ENCODE measurements around the gene AK9.
"Not testable (repeated sequence)": the region's sequence is repeated elsewhere in the genome, so short reads cannot be mapped to it uniquely, and the experiment has no call there.

AK9 gene

GRCh38 chr6:109690737-109691621 lies at the start of gene AK9, which contains the start of gene FIG4:
AK9 (minus strand) TSS chr6:109691202; CDS start chr6:109675745, 15,457 bp downstream.
FIG4 (plus strand) TSS chr6:109691296; CDS start chr6:109691436, 140 bp downstream.
- peak; percentile 92 for DNase-seq
- in situ Hi-C loops (cut with HindIII; ENCODE audit: low pct_ligation_motif_present, low pct_unique_long_range_greater_than_20kb, low sequenced_read_pairs): no loop called here

GRCh38 chr6:109740787-109741186 lies 49.8 kb upstream of the AK9 start:
- no peak for DNase-seq

GRCh38 chr6:109739686-109740085 lies 48.7 kb upstream of the AK9 start:
- no peak for DNase-seq
- in situ Hi-C loops (cut with HindIII; ENCODE audit: low pct_ligation_motif_present, low pct_unique_long_range_greater_than_20kb, low sequenced_read_pairs): no loop called here

More at GRCh38 chr6:109740787-109741186, 49.8 kb upstream of the AK9 start:
- in situ Hi-C loops (cut with HindIII; ENCODE audit: low pct_ligation_motif_present, low pct_unique_long_range_greater_than_20kb, low sequenced_read_pairs): no loop called here

DNA sequence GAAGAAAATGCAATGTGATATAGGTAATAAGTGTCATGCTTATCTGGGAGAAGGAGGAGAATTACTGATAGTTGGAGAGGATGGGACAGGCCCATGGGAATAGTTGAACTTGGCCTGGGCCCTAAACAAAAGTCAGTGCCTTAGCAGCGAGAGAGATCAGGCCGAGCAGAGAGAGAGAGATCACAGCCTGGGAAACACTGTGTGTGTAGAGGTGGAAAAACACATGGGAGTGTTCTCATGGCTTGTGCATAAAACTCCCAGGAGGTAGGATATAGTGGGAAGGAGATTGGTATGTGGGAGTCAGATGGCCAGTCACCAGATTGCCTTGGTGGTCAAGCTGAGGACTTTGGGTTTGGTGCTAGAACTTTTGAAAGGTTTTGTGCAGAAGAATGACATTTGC lies 47.7 kb upstream of the AK9 start:
- in situ Hi-C loops (cut with HindIII; ENCODE audit: low pct_ligation_motif_present, low pct_unique_long_range_greater_than_20kb, low sequenced_read_pairs): no loop called here

GRCh38 chr6:109738255-109738654 lies 47.3 kb upstream of the AK9 start:
- in situ Hi-C loops (cut with HindIII; ENCODE audit: low pct_ligation_motif_present, low pct_unique_long_range_greater_than_20kb, low sequenced_read_pairs): no loop called here
- DNase-seq: no peak

More for the DNA sequence above, 47.7 kb upstream of the AK9 start:
- no peak for DNase-seq

DNA sequence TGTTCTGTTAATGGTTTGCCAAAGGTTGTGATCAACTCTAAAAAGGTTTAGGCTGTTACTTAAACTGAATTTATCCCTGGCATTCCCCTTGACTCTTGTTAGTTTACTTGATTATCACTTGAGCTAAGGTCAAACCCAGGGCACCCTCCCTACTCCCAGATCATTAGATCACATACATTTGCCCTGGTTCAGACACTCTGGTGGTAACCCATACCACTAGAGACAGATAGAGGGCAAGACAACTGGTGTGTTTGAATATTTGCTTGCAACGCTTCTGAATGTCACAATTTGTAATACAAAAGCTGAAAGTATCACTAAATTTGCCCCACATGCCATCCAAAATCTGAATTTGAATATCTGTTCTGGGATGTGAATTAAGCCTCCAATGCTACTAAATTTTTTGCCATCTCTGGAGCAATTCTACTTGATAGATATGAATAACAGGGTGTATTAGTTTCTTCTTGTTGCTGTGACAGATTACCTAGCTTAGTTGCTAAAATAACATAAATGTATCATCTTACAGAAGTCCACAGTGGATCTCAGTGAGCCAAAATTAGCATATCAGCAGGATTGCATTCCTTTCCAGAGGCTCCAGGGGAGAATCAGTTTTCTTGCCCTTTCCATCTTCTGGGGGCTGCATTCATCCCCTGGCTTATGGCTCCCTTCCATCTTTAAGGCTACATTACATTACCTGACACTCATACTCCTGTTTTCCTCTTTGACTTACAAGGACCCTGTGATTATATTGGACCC lies 45.4 kb upstream of the AK9 start:
- no peak for DNase-seq
- in situ Hi-C loops (cut with HindIII; ENCODE audit: low pct_ligation_motif_present, low pct_unique_long_range_greater_than_20kb, low sequenced_read_pairs): no loop called here

DNA sequence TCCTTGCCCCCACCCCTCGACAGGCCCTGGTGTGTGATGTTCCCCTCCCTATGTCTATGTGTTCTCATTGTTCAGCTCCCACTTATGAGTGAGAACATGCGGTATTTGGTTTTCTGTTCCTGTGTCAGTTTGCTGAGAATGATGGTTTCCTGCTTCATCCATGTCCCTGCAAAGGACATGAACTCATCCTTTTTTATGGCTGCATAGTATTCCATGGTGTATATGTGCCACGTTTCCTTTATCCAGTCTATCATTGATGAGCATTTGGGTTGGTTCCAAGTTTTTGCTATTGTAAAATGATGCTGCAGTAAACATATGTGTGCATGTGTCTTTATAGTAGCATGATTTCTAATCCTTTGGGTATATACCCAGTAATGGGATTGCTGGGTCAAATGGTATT lies 34.2 kb upstream of the AK9 start:
- in situ Hi-C loops (cut with HindIII; ENCODE audit: low pct_ligation_motif_present, low pct_unique_long_range_greater_than_20kb, low sequenced_read_pairs); DNase-seq: not testable (repeated sequence)

- DNase-seq: no peak
- in situ Hi-C loops (cut with HindIII; ENCODE audit: low pct_ligation_motif_present, low pct_unique_long_range_greater_than_20kb, low sequenced_read_pairs): loop anchor here (25.0 kb wide), 1 partner anchor 315 kb away; no protein-coding TSS in a partner anchor
Measured at GRCh38 chr6:109722564-109723254, 31.7 kb upstream of the AK9 start.

DNA sequence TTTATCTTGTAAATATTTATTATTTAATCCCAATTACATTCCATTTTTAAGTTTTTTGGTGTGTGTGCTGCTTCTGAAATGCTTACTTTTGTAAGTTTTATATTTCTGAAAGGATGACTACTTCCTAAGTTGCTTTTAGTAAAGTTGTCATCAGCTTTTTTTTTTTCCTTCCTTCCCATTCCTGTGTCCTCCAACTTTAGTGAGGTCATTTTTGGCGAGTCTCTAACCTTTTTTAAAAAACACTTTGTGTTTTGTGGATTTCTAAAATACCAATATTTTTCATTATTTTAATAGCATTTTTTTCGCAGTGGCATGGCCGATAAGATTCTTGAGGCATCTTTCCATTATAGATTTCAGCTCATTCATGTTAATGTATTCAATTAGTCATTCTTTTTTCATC lies 31.0 kb upstream of the AK9 start:
- no peak for DNase-seq
- in situ Hi-C loops (cut with HindIII; ENCODE audit: low pct_ligation_motif_present, low pct_unique_long_range_greater_than_20kb, low sequenced_read_pairs): loop anchor here (25.0 kb wide), 1 partner anchor 315 kb away; no protein-coding TSS in a partner anchor

- in situ Hi-C loops (cut with HindIII; ENCODE audit: low pct_ligation_motif_present, low pct_unique_long_range_greater_than_20kb, low sequenced_read_pairs): loop anchor here (25.0 kb wide), 1 partner anchor 317 kb away; no protein-coding TSS in a partner anchor
Measured at GRCh38 chr6:109720311-109720710, 29.3 kb upstream of the AK9 start.

DNA sequence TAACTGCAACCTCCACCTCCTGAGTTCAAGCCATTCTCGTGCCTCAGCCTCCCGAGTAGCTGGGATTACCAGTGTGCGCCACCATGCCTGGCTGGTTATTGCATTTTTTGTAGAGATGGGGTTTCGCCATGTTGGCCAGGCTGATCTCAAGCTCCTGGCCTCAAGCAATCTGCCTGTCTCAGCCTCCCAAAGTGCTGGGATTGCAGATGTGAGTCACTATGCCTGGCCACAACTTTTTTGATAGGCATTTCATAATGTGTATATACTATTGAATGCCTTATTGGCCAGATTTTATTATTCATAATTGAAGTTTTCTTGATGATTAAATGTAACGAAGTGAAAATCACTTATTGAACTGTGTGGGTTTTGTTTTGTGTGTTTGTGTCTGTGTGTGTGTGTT lies 28.0 kb upstream of the AK9 start:
- in situ Hi-C loops (cut with HindIII; ENCODE audit: low pct_ligation_motif_present, low pct_unique_long_range_greater_than_20kb, low sequenced_read_pairs): loop anchor here (25.0 kb wide), 1 partner anchor 318 kb away; no protein-coding TSS in a partner anchor
- DNase-seq: no peak

More at GRCh38 chr6:109720311-109720710, 29.3 kb upstream of the AK9 start:
- DNase-seq: no peak

DNA sequence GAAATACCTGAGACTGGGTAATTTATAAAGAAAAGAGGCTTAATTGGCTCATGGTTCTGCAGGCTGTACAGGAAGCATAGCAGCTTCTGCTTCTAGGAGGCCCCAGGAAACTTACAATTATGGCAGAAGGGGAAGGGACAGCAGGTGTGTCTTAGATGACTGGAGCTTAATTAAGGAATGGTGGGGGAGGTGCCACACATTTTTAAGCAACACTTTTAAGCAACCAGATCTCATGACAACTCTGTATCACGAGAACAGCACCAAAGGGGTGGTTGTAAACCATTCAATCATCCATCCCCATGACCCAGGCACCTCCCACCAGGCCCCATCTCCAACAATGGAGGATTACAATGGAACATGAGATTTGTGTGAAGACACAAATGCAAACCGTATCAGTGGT lies 27.0 kb upstream of the AK9 start:
- in situ Hi-C loops (cut with HindIII; ENCODE audit: low pct_ligation_motif_present, low pct_unique_long_range_greater_than_20kb, low sequenced_read_pairs): loop anchor here (25.0 kb wide), 1 partner anchor 319 kb away; no protein-coding TSS in a partner anchor
- no peak for DNase-seq

- in situ Hi-C loops (cut with HindIII; ENCODE audit: low pct_ligation_motif_present, low pct_unique_long_range_greater_than_20kb, low sequenced_read_pairs): loop anchor here (25.0 kb wide), 1 partner anchor 322 kb away; no protein-coding TSS in a partner anchor
- no peak for DNase-seq
Measured at GRCh38 chr6:109715616-109716015, 24.6 kb upstream of the AK9 start.

DNA sequence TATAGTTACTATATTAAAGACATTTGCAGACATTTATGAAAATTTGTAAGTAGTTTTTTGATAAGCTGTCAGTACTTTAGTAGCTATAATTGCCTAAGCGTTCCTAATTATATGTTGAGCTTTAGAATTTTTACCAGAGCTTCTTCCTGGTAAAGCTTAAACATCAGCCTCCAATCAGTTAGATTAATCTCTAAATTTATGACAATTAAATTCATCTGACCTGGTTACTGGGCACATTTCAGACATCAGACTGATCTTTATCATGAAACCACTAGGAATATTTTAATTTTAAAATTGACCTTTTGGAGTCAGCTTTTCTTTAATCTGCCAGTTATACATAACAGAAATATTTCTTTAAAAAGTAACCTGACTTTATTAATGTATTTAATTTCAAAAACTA lies 23.6 kb upstream of the AK9 start:
- DNase-seq: no peak
- in situ Hi-C loops (cut with HindIII; ENCODE audit: low pct_ligation_motif_present, low pct_unique_long_range_greater_than_20kb, low sequenced_read_pairs): loop anchor here (25.0 kb wide), 1 partner anchor 323 kb away; no protein-coding TSS in a partner anchor

GRCh38 chr6:109714166-109714565 lies 23.2 kb upstream of the AK9 start:
- no peak for DNase-seq
- in situ Hi-C loops (cut with HindIII; ENCODE audit: low pct_ligation_motif_present, low pct_unique_long_range_greater_than_20kb, low sequenced_read_pairs): loop anchor here (25.0 kb wide), 1 partner anchor 323 kb away; no protein-coding TSS in a partner anchor

DNA sequence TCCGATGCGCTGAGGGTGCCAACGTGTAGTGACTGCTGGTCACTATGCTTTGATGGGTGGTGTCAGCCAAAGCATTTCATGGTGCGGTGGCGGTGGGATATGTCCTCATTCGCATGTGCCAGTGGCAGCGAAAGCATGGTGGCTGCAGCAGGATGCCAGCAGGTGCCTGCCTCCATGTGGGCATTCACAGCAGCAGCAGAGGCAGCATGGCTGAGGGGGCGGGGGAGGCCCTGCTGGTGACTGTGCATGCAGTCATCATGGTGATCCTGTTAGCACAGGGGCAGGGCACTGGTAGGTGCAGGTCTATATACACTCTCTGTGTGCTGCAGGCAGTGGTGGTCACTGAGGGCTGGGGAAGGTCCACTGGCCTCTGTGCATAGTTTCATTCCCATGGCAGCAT lies 22.1 kb upstream of the AK9 start:
- in situ Hi-C loops (cut with HindIII; ENCODE audit: low pct_ligation_motif_present, low pct_unique_long_range_greater_than_20kb, low sequenced_read_pairs): loop anchor here (25.0 kb wide), 1 partner anchor 324 kb away; no protein-coding TSS in a partner anchor
- no peak for DNase-seq

DNA sequence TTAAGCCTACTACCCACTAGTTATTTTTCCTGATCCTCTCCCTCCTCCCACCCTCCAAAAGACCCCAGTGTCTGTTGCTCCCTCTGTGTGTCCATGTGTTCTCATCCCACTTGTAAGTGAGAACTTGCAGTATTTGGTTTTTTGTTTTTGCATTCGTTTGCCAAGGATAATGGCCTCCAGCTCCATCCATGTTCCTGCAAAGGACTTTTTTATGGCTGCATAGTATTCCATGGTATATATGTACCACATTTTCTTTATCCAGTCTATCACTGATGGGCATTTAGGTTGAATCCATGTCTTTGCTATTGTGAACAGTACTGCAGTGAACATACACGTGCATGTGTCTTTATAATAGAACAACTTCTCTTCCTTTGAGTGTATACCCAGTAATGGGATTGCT lies 17.1 kb upstream of the AK9 start:
- in situ Hi-C loops (cut with HindIII; ENCODE audit: low pct_ligation_motif_present, low pct_unique_long_range_greater_than_20kb, low sequenced_read_pairs): loop anchor here (25.0 kb wide), 1 partner anchor 329 kb away; no protein-coding TSS in a partner anchor
- DNase-seq: not testable (repeated sequence)

GRCh38 chr6:109706513-109706912 lies 15.5 kb upstream of the AK9 start:
- in situ Hi-C loops (cut with HindIII; ENCODE audit: low pct_ligation_motif_present, low pct_unique_long_range_greater_than_20kb, low sequenced_read_pairs): loop anchor here (25.0 kb wide), 1 partner anchor 331 kb away; no protein-coding TSS in a partner anchor
- no peak for DNase-seq

All from ACHN (cell line).